Fibroblast of skin of right quadriceps (primary cell): ENCODE results near the gene SPRYD7.
A peak's percentile ranks its signal among the peaks of the same experiment; 100 is the strongest.
"Not testable (repeated sequence)": the region's sequence is repeated elsewhere in the genome, so short reads cannot be mapped to it uniquely, and the experiment has no call there.

ENCODE experiments used
- DNase-seq: peaks from one replicate; pipeline ENCODE4 v3.0.0-alpha.2; 2013

SPRYD7 gene, protein sequence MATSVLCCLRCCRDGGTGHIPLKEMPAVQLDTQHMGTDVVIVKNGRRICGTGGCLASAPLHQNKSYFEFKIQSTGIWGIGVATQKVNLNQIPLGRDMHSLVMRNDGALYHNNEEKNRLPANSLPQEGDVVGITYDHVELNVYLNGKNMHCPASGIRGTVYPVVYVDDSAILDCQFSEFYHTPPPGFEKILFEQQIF

GRCh38 chr13:49936075-49936967 lies at the start of gene SPRYD7:
SPRYD7 (minus strand) TSS chr13:49936340; CDS start chr13:49936235, 105 bp downstream.
- DNase-seq: peak; percentile 97

GRCh38 chr13:49985129-49985528 lies 49.0 kb upstream of the SPRYD7 start:
- DNase-seq: no peak

DNA sequence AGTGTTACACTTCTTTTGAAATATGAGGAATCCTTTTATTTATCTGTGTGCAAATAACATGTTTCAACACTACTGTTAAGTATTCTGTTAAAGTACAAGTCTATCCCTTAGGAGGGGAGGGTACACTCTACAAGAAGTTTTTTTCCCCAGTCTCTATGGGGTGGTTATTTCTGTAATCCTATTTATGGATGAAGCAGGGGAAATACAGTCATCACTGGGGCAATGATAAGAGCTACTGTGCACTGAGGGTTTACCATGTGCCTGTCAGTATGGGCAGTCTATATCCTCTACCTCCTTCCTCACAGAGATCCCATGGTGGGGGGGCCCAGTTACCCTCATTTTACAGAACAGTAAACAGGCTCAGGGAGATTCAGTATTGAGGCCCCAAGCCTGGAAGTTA lies 44.1 kb upstream of the SPRYD7 start:
- DNase-seq: no peak

DNA sequence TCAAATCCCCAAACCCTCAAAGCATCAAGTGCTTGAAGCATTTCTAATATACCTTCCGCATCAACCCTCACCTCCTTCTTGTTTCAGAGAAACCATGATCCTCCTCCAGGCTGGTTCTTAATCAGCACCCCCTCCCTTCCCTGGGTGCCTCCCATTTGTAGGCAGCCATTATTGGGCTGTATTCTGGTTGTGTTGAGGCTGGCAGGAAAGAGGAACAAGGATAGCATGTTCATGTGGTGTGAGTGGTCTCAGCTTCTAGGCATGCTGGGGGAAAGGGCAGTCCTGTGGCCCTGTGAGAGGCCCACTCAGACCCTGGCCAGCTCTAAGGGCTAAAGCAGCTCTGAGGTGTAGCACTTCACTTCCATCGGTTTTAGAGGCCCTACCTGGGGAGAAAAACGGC lies 41.9 kb upstream of the SPRYD7 start:
- no peak for DNase-seq

DNA sequence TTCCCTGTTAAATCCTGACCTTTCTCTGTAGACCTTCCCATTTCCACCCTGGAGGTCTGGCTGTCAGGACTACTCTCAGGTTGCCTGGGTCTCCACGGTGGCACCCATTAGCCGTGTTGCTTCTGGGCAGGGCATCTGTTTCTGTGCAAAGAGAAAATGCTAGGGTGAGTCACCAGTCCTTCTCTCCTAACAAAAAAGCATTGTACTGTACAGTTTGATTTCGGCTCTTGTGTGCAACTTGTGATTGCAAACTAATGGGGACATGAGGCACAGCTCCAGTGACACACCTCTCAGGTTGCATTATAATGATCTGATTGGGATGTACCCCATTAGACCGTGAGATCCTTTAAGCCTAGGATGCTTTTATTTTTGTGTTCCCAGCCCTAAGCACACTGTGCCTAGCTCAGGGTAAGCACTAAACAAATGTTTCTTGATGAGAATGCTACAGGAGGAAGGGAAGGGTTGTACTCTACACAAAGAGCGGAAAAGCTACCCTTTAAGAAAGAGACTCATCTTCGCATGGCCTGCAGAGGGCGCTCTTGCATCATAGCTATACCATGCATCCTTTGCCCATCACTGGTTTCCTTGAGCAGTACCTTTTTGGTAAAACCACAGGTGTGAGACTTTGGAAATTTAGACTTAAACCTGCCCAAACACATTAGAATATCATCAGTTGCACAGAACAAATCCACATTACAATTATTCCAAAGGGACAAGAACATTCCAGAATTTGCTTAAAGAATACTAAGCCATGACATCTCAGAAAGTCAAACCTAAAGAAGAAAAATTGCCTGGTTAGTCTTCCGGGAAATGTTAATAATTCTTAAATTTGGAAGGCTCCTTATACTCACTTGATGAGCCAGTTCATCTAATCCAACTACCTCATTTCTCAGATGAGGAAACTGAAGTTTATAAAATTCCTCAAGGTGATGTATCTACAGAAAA lies 40.4 kb upstream of the SPRYD7 start:
- peak; percentile 56 for DNase-seq

GRCh38 chr13:49975826-49976225 lies 39.7 kb upstream of the SPRYD7 start:
- DNase-seq: no peak

DNA sequence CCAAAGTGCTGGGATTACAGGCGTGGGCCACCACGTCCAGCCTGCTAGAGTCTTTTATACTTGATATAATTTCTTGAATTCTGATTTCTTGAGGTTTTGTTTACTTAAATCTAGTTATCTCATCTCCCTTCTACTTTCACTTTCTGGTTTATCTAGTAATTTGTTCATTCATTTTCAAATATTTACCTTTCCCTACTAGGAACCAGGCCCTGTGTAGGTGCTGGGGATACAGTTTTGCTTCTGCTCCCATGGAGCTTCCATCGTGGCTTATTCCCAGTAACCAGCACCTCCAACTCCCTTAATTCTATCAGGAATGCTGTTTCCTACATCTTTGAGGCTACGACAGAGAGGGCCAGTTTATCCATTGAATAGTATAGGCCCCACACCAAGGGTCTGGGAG lies 36.6 kb upstream of the SPRYD7 start:
- no peak for DNase-seq

- DNase-seq: no peak
These were observed 31.3 kb upstream of the SPRYD7 start for GRCh38 chr13:49967456-49967855.

GRCh38 chr13:49958321-49958720 lies 22.2 kb upstream of the SPRYD7 start:
- DNase-seq: no peak

GRCh38 chr13:49956131-49956530 lies 20.0 kb upstream of the SPRYD7 start:
- no peak for DNase-seq

- DNase-seq: no peak
These were observed 18.7 kb upstream of the SPRYD7 start for GRCh38 chr13:49954674-49955455.

DNA sequence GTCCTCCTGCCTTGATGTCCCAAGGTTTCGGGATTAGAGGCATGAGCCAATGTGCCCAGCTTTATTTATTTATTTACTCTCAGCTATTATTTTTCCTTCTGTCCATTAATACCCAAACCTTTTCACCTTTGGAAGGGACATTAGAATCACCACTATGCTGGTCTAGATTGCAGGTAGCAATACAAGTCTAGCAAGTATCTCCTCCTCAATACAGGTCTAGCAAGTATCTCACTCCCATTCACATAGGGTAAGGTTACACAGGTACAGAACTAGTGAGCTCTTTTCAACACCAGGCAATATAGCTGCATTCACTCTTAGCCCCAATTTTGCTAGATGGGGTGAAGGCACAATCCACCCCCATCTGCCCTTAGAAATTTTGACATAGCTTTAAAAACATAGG lies 17.4 kb upstream of the SPRYD7 start:
- no peak for DNase-seq

DNA sequence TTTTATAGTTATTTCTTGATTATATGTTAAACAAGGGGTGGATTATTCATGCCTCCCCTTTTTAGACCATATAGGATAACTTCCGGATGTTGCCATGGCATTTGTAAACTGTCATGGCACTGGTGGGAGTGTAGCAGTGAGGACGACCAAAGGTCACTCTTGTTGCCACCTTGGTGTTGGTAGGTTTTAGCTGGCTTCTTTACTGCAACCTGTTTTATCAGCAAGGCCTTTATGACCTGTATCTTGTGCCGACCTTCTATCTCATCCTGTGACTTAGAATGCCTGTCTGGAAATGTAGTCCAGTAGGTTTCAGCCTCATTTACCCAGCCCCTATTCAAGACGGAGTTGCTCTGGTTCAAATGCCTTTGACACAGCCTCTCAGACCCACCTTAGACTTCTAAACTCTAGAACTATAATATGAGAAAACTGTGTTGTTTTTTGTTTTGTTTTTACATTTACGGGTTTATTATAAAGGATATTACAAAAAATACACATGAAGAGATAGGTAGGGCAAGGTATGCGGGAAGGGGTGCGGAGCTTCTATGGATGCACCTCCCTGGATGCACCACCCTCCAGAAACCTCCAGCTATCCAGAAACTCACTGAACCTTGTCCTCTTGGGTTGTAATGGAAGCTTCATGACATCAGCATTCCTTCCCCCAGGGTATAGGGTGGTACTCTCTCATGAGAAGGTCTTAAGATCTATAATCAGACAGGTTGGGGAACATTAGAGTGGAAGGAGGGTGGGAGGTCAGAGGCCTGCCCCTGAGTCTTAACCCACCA lies 15.8 kb upstream of the SPRYD7 start:
- DNase-seq: no peak

- DNase-seq: not testable (repeated sequence)
These were observed 12.7 kb upstream of the SPRYD7 start for GRCh38 chr13:49948777-49949270.

DNA sequence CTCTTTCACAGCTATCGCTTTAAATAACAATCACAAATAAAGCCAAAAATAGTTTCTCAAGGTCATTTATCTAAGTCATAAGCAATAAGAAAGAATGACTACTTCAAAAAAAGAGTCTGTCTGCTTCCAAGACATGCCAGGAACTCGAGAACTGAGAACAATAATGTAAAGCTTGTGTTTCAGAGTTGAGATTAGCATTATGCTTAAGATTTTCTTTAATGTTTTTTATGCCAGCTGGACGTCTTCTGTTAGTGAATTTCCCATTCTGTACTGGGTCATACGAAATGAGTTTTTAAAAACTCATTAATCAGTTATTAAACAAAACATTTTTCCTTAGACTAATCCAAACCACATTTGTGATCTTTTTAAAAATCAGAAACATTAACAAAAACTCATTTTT lies 3.2 kb upstream of the SPRYD7 start:
- no peak for DNase-seq

GRCh38 chr13:49938921-49939320 lies 2.8 kb upstream of the SPRYD7 start:
- no peak for DNase-seq

- DNase-seq: no peak
These were observed 2.2 kb upstream of the SPRYD7 start for GRCh38 chr13:49938314-49938713.

DNA sequence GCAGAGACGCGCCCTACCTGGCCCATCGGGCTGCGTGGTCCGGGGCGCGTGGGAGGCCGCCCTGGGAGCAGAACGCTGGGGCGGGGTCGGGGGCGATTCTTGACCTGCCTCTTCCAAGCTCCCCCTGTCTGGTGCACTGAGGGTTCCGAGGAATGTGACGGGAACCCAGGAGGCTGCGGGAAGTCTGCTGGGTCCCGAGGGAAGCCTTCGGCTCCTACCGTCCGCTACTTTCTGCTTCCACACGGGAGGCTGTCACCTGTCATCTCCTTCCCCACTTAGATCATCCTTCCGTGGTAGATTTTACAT lies 781 bp upstream of the SPRYD7 start:
- no peak for DNase-seq

- DNase-seq: peak; percentile 59
These were observed 717 bp downstream of the SPRYD7 start for GRCh38 chr13:49935171-49936074.

- DNase-seq: no peak
These were observed 2.6 kb downstream of the SPRYD7 start for GRCh38 chr13:49933511-49933910.

DNA sequence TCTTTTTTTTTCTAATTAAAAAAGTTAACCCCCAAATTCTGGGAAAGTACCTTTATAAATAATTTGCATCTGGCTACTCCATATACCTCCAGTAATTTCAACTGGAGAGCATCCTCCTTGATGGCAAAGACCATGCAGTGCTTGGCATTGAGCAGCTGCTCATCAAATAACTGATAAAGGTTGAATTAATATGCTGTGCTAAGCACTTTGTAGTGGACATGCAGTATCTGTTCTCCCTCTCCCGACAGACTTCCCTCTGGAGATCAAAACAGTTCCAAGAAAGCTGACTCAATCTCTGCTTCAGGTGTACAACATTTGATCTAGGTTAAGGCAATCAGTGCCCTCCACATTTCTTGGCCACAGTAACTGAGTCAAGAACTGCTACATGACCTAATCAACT lies 3.3 kb downstream of the SPRYD7 start:
- DNase-seq: no peak
